H1 (cell line): ENCODE measurements around the gene POMZP3. TPM values are rescaled to one million over a fixed set of nuclear protein-coding genes. Genes with fewer than 3 reads are reported as not detected.
"Not testable (repeated sequence)": the region's sequence is repeated elsewhere in the genome, so short reads cannot be mapped to it uniquely, and the experiment has no call there.

Experiments
- CTCF ChIA-PET: fragments of 300-600 bp; sonication (Branson Sonifier 250); formaldehyde crosslinking; loops from one replicate; lab custom pipeline; 2021; ENCODE audit not compliant: partially characterized antibody; lab: Charles Lee
- POLR2A ChIA-PET: fragments of 300-600 bp; sonication (Branson Sonifier 250); formaldehyde crosslinking; loops from one replicate; lab custom pipeline; 2021; ENCODE audit warnings: inconsistent platforms; ENCODE audit not compliant: partially characterized antibody; lab: Charles Lee
- DNase-seq, 2 experiments: peaks; one replicate each; pipeline versions ENCODE4 v3.0.0 to v3.0.0-alpha.2; 2010 to 2022; ENCODE audit warnings: low spot score in 2 of 2, low read depth in 1 of 2, mixed read lengths in 1 of 2
- FAIRE-seq: peaks from 2 replicates; lab custom pipeline; 2011; peaks lifted over from hg19 to GRCh38; lab: Jason Lieb, UNC
- H2AFZ ChIP-seq: 2 replicates; pipeline ENCODE4 v1.8.1; 2012; ENCODE audit warnings: low read length, inconsistent platforms
- H2AK5ac ChIP-seq: 2 replicates; pipeline ENCODE4 v1.6.1; 2013; ENCODE audit warnings: low read depth, low read length
- H2BK120ac ChIP-seq: replicated peaks from 2 replicates; pipeline ENCODE3; 2013; ENCODE audit warnings: low read depth, low read length, inconsistent platforms
- H2BK12ac ChIP-seq: 2 replicates; pipeline ENCODE4 v1.6.1; 2013; ENCODE audit warnings: low read depth, low read length
- H2BK15ac ChIP-seq: 2 replicates; pipeline ENCODE4 v1.6.1; 2013; ENCODE audit warnings: low read length
- H2BK20ac ChIP-seq: 2 replicates; pipeline ENCODE4 v1.6.1; 2013; ENCODE audit warnings: low read length
- H2BK5ac ChIP-seq: 2 replicates; pipeline ENCODE4 v1.6.1; 2013; ENCODE audit warnings: low read depth, low read length
- H3K14ac ChIP-seq: 2 replicates; pipeline ENCODE4 v1.6.1; 2013; ENCODE audit warnings: inconsistent platforms; ENCODE audit not compliant: insufficient read length
- H3K18ac ChIP-seq: 2 replicates; pipeline ENCODE4 v1.6.1; 2013; ENCODE audit warnings: low read length; ENCODE audit errors: extremely low read depth
- H3K23ac ChIP-seq: 2 replicates; pipeline ENCODE4 v1.6.1; 2013; ENCODE audit warnings: inconsistent platforms; ENCODE audit not compliant: insufficient read length
- H3K23me2 ChIP-seq: 2 replicates; pipeline ENCODE4 v1.6.1; 2013; ENCODE audit warnings: low read depth, low read length
- H3K27ac ChIP-seq: 2 replicates; pipeline ENCODE4 v1.6.1; 2011; ENCODE audit warnings: low read depth, low read length, inconsistent platforms
- H3K27me3 ChIP-seq, 4 experiments: replicated peaks in 1 of 4; 1 replicate in 1 of 4; 2 replicates in 3 of 4; pipeline versions ENCODE4 v1.6.1 to v1.8.1; 2011 to 2013; ENCODE audit warnings: low read length in 3 of 4, mild to moderate bottlenecking in 3 of 4, inconsistent platforms in 2 of 4, mixed read lengths in 2 of 4, moderate library complexity in 1 of 4; ENCODE audit not compliant: control insufficient read depth in 3 of 4, insufficient read depth in 3 of 4; ENCODE audit errors: extremely low read depth in 1 of 4
- H3K36me3 ChIP-seq, 4 experiments: 2 replicates each; pipeline versions ENCODE4 v1.6.1 to v1.8.1; 2011 to 2013; ENCODE audit warnings: mild to moderate bottlenecking in 4 of 4, low read length in 3 of 4, moderate library complexity in 2 of 4, control low read depth in 1 of 4, inconsistent platforms in 1 of 4; ENCODE audit not compliant: insufficient read depth in 4 of 4, control insufficient read depth in 2 of 4
- H3K4ac ChIP-seq: replicated peaks from 2 replicates; pipeline ENCODE3; 2013; ENCODE audit warnings: low read length, low read depth, mixed read lengths, inconsistent platforms; ENCODE audit not compliant: insufficient read length
- H3K4me1 ChIP-seq, 4 experiments: replicated peaks in 1 of 4; 1 replicate in 1 of 4; 2 replicates in 3 of 4; pipeline versions ENCODE4 v1.6.1 to v1.8.1; 2011 to 2013; ENCODE audit warnings: low read length in 3 of 4, inconsistent platforms in 2 of 4, mixed read lengths in 1 of 4; ENCODE audit not compliant: insufficient read depth in 4 of 4, control insufficient read depth in 3 of 4
- H3K4me2 ChIP-seq, 2 experiments: 2 replicates each; pipeline versions ENCODE4 v1.6.1 to v1.8.1; 2011 to 2013; ENCODE audit warnings: low read depth in 2 of 2, low read length in 2 of 2, control low read depth in 1 of 2, inconsistent platforms in 1 of 2, mild to moderate bottlenecking in 1 of 2; ENCODE audit not compliant: insufficient read depth in 1 of 2
- H3K4me3 ChIP-seq, 4 experiments: fragments of 200-600, 300-600 bp in 1 of 4; sonication (generic), shearing (Covaris generic), sonication (Bioruptor Twin) in 1 of 4; 2 replicates each; pipeline versions ENCODE4 v1.5.1 to v1.8.1; 2011 to 2016; ENCODE audit warnings: low read length in 4 of 4, low read depth in 3 of 4, control low read depth in 2 of 4, inconsistent platforms in 2 of 4, mild to moderate bottlenecking in 2 of 4, mixed read lengths in 1 of 4, moderate library complexity in 1 of 4; ENCODE audit not compliant: insufficient read depth in 2 of 4; ENCODE audit errors: extremely low read depth in 1 of 4
- H3K56ac ChIP-seq: replicated peaks from 2 replicates; pipeline ENCODE3; 2013; ENCODE audit warnings: low read depth, mild to moderate bottlenecking, mixed read lengths, low read length, inconsistent platforms; ENCODE audit not compliant: insufficient read length
- H3K79me1 ChIP-seq: 2 replicates; pipeline ENCODE4 v1.6.1; 2013; ENCODE audit warnings: low read depth, low read length, control low read depth
- H3K79me2 ChIP-seq, 2 experiments: 2 replicates each; pipeline versions ENCODE4 v1.6.1 to v1.8.1; 2012 to 2013; ENCODE audit warnings: low read length in 2 of 2, mild to moderate bottlenecking in 2 of 2, inconsistent platforms in 1 of 2; ENCODE audit not compliant: insufficient read depth in 2 of 2, control insufficient read depth in 1 of 2
- H3K9ac ChIP-seq, 4 experiments: replicated peaks in 1 of 4; 1 replicate in 1 of 4; 2 replicates in 3 of 4; pipeline versions ENCODE4 v1.6.1 to v1.8.1; 2011 to 2013; ENCODE audit warnings: low read depth in 3 of 4, low read length in 3 of 4, control low read depth in 2 of 4, mild to moderate bottlenecking in 2 of 4, moderate library complexity in 2 of 4, inconsistent platforms in 1 of 4; ENCODE audit errors: extremely low read depth in 1 of 4
- H3K9me3 ChIP-seq, 2 experiments: 2 replicates each; pipeline versions ENCODE4 v1.6.1 to v1.8.1; 2012 to 2013; ENCODE audit warnings: mild to moderate bottlenecking in 2 of 2, moderate library complexity in 2 of 2, control low read depth in 1 of 2, inconsistent platforms in 1 of 2, low read depth in 1 of 2, low read length in 1 of 2, mixed read lengths in 1 of 2; ENCODE audit not compliant: insufficient read depth in 2 of 2
- H4K20me1 ChIP-seq, 2 experiments: replicated peaks in 1 of 2; 2 replicates each; pipeline versions ENCODE3 to v1.8.1; 2011 to 2013; ENCODE audit warnings: inconsistent platforms in 2 of 2, low read length in 2 of 2, mild to moderate bottlenecking in 1 of 2; ENCODE audit not compliant: insufficient read depth in 2 of 2, control insufficient read depth in 1 of 2
- H4K5ac ChIP-seq: 2 replicates; pipeline ENCODE4 v1.6.1; 2013; ENCODE audit warnings: low read length, low read depth, mixed read lengths, inconsistent platforms; ENCODE audit not compliant: insufficient read length
- H4K8ac ChIP-seq: 2 replicates; pipeline ENCODE4 v1.8.0; 2013; ENCODE audit warnings: mild to moderate bottlenecking, moderate library complexity, low read length, inconsistent platforms; ENCODE audit not compliant: insufficient read depth; ENCODE audit errors: extremely low read depth
- H4K91ac ChIP-seq: replicated peaks from 2 replicates; pipeline ENCODE3; 2013; ENCODE audit warnings: low read length, mixed read lengths, inconsistent platforms; ENCODE audit not compliant: insufficient read length
- WGBS, 2 experiments: shearing (Covaris generic) in 1 of 2; methylation state at CpG; one replicate each; pipeline versions ENCODE4 v1.1.6 to v1.1.7; 2013 to 2015; ENCODE audit warnings: low lambda C conversion rate in 2 of 2, mixed read lengths in 2 of 2, inconsistent platforms in 1 of 2, low coverage in 1 of 2, missing lambda C conversion rate in 1 of 2; ENCODE audit not compliant: insufficient replicate concordance in 2 of 2, insufficient coverage in 1 of 2, insufficient read length in 1 of 2; ENCODE audit errors: extremely low coverage in 1 of 2, missing lambda C conversion rate in 1 of 2; 5-methylcytosine and 5-hydroxymethylcytosine counted together
- polyA plus RNA-seq, 7 experiments: library from polyadenylated mRNA; depleted of rRNA in 3 of 7; stranded (reverse) in 5 of 7; unstranded in 2 of 7; fragments of >200 nt in 5 of 7; fragments of 200-250 nt in 2 of 7; gene quantifications; 1 replicate in 5 of 7; 2 replicates in 1 of 7; 4 replicates in 1 of 7; pipeline versions ENCODE4 v1.2.1 to v1.2.3, GENCODE V29; 2011 to 2013; ENCODE audit warnings: missing spikeins in 2 of 7, mixed read lengths in 2 of 7
- total RNA-seq: library from RNA; stranded (reverse); fragmentation: NEBNext Ultra II Directional; extraction: Animal tissue kit (Norgen Biotek cat#: 25700); gene quantifications from 2 replicates; pipeline ENCODE4 v1.2.1, GENCODE V29; 2021

Gene POMZP3
- total and polyA plus RNA-seq, 2 of the 8 experiments (the other 6 are each of a cell fraction or from before 2014, with no cell fraction given) = 3.2 to 9.0 TPM

DNA sequence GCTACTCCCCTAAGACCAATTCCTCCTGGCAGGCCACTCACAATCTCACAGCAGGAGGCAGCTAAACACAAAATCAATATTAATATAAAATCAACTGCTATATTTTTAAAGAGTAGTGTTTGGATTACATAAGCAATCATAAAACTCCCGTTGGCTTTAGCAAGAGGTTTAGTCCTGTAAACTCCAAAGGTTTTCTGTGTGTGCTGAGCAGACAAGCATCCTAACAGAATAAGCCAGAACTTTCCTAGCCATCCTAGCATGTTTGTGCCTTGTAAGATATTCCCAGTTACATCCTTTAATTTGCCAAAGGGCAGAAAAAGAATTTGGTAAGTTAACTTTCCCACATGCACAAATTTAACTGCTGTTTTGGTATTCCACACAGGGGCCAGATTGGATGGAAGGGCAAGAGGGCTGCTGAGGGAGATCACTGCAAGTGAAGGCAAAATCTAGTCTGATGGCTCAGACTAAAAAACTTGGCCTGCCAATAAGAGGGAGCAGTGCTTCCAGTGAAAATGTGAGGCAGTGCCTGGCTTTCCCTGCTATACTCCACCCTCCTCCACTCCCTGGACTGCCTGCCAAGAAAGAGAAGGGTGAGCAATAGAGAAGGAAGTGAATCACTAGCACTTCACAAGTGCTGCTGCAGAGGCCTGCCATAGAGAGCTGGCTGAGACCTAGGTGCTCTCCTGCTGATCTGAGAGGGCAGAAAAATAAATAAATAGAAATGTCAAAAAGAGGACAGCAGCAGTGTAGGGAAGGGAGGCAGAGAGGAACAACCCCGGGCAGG, 44.0 kb downstream of the POMZP3 start:
- H3K79me2 ChIP-seq, H3K27me3 ChIP-seq, H3K27ac ChIP-seq, H3K23me2 ChIP-seq, H3K4ac ChIP-seq, FAIRE-seq, H3K36me3 ChIP-seq, H2BK12ac ChIP-seq, H4K20me1 ChIP-seq, H3K9ac ChIP-seq, H2AK5ac ChIP-seq, CTCF ChIA-PET, H2AFZ ChIP-seq, H3K4me3 ChIP-seq, H3K14ac ChIP-seq, H2BK120ac ChIP-seq, H3K18ac ChIP-seq, H4K91ac ChIP-seq, H3K4me1 ChIP-seq, H2BK5ac ChIP-seq, H2BK20ac ChIP-seq, DNase-seq, H3K56ac ChIP-seq, H4K8ac ChIP-seq, H3K9me3 ChIP-seq, H2BK15ac ChIP-seq, POLR2A ChIA-PET, H3K79me1 ChIP-seq, H4K5ac ChIP-seq, H3K4me2 ChIP-seq, H3K23ac ChIP-seq: not testable (repeated sequence)
- 90% methylated on average over 1 of the region's 2 CpGs; no CpG with 5 or more reads in 1 of the 2 experiments for WGBS, 2 experiments
